Activated gamma-delta T cell treated with Interleukin-2 at 50 U/mL for 16 hours (primary cell): ENCODE results near the gene NEUROD2.
"Not testable (repeated sequence)": the region's sequence is repeated elsewhere in the genome, so short reads cannot be mapped to it uniquely, and the experiment has no call there.

Source experiments
- DNase-seq: peaks from one replicate; pipeline ENCODE4 v3.0.0-alpha.2; 2020

NEUROD2 gene

DNA sequence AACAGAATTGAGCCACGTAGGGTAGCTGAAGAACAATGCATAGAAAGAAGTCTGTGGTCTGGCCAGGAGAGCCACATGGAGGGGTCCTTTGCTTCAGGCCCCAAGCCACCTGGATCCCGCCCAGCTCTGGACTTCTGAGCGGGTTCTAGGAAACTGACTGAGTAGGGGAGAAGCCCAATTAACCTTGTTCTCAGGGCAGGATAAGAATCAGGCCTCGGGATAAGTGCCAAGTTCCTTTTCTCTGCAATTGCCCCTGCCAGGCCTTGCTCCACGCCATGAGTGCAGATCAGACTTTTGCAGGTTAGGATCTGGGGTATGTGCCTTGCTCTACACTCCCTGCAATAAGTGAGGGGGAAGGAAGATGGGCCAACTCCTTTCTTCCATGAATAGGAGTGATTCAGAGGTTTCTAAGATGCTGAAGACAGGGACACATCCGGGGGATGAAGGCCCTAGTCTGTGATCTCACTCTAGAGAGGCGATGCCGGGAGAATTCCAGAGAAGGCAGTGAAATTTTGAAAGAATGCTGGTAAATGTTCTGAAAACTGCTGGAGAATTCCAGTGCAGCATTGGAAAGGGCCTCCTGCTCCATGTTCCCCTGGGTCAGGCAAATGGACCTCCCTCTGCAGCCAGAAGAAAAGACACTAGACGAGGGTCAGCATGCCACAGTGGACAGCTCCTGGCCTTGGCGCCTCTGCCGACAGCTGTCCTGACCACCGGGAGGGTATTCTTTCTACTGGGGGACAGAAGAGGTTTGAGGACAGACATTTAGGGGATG, 5.8 kb downstream of the NEUROD2 start:
- DNase-seq = no peak

DNA sequence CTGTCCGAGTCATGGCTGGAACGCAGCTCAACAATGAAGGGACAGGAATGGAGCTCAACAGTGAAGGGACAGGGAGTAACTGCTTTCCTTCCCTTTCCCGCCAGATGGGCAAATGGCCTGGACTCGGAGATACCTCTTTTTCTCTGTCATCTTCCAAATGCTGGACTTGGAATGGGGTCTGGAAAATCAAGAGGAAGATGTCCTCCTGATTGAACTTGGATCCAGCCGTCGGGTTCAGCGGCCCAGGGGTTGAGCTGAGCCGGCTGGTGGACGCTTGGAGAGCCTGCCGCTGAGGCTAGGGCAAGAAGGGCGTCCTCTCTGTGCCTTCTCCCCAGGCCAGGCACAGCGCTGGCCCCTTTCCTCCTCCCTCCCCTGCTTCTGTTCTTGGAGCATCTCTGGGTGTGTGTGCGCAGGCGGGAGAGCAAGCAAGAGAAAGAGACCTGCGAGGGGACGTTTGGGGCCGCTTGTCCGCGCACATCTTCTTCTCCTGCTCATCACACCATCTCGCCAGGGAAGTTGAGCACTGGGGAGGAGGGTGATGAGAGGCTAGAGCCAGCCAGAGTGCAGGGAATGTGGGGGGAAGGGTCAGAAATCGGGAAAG, 6.6 kb downstream of the NEUROD2 start:
- DNase-seq = no peak

DNA sequence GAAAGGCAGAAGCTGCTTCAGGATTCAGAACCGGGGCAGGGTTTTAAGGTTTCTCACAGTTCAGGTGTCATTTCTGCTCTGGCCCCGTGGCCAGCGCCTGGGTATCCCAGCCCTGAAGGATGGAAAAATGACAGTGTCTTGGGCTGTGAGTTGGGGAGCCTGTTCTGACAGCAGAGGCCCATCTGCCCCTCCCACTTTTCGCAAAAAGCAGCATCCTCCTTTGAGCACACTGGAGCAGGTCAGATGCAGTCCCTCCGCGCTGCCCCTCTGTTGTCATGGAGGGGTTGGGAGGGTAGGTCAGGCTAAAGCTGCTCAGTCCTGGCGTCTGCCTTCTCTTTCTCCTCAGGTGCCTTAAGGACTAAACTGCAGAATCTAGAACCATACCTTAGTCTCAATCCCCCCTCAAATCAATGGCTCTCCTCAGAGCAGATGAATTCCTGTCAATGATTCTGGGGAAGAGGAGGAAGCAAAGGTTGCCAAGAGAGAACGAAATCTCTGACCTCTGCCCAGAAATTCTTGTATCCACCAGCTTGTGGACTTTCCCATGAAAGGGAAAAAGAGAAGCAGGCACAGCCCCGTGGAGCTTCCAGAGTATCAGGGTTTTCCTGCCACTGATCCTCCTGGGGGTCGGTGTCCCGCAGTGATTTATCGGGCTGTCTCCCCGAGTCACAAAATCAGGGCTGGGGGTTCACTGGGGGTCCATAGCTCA, 7.3 kb downstream of the NEUROD2 start:
- no peak for DNase-seq

DNA sequence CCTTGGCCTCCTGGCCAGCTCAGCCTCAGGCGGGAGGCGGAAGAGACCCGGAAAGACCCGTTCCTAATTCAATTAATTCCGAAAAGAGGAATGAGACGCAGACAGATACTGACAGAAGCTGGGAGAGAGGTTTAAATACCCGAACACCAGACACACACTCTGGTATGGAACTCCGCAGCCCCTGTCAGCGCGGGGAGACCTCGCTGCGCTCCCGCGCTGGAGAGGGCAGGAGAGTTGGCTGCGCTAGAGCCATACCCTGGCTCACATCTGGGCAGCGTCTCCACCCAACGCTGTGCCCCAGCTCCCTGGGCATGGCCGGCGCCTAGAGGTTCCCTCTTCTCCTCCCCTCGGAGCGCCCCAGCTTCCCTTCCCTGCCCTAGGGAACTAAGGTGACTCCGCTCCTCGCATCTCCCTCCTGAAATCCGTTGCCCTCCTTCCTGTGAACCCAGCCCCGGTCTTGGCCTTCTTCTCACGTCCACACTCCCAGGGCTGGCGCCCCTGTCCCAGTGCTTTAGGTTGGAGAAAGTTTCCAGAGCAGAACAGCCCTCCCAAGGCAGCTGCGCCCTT, 8.0 kb downstream of the NEUROD2 start:
- no peak for DNase-seq

DNA sequence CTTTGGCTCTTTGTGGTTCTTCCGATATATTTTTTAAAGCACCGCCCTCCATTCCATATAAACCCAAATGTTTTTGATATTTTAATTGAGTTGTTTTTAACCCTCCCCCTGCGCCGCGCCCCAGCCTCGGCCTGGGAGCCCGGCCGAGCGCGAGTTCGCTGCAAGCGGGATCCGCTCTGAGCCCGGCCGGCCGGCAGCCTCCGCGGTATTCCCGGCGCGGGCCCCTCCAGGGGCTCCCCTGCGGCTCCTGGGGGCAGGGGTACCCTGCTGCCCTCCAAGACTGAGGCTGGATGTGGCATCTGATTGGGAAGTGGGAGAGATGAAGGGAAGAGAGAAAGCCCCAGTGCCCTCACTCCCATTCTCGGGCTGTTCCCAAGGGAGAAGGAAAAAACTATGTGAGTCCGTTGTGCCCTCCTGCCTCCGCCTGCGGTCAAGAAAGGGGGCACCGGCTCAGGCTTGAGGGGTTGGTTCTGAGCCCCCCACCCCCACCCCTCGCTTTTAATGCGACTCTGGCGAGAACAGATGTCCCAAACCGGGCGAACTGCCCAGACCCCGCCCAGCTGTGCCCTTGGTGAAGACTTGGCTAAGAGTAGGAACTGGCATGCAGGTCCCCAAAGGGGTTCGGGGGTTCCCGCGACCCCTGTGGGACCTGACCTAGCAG, 8.6 kb downstream of the NEUROD2 start:
- no peak for DNase-seq

DNA sequence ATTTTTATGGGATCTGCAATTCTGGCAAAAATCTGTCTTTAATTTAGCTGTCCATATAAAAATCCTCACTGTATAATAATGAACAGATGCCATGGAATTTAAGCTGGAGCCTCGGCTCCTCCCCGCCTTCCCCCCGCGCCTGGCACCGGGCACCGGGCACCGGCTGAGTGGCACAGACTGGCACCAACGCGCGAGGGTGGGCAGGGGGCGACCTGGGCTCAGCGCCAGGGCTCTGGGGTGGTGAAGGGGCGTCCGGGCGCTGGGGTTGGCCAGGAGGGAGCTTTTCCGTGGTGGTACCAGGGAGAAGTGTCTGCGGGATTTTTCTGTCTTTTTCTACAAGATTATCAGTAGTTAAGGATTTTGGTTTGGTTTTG, 9.1 kb downstream of the NEUROD2 start:
- no peak for DNase-seq

DNA sequence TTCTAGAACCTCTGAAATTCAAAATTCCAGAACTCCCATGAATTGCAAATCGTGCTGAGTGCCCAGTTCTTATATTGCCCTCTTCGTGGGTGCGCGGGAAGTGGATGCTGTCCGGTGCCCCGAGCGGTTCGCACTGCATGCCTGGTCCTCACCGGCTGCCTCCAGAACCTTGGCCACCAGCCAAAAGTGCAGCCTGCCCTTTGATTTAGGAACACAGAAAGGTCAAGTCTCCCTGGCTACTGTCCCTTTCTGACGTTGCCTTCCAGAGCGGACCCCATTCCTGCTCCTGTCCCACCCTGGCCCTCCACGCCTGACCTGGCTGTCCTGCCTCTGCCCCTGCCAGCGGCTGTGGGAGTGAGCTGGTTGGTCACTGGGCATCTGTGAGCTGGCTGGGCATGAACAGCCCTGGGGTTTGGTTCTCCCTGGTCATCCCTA, 9.7 kb downstream of the NEUROD2 start:
- no peak for DNase-seq

DNA sequence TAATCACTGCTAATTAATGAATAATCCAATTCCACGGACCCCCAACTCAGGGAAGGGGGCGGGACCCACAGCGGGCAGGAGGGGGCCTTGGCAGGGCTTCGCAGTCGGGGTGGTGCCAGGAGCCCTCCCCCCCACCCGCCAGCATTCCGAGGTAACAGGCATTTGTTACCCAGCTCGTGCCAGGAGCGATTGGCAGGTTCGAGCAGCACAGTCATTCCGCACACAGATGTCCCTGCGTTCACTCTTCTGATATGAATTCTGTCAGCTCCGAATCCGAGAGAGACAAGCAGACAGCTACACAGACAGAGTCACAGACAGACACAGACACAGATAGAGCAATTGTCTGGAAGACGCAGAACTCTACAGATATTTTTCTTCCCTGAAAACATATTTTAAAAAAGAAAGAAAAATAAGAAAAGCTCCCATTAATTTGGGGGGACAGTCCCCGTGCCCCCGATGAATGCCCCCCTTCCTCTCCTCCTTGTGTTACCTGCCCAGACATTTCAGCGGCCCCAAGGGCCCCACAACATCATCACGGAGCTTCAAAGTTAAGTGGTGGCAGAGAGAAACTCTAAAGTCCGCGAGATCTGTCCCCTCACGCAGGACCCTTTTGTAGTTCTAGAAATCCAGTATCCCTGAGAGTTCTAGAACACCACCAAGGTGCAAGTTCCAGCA, 10.2 kb downstream of the NEUROD2 start:
- DNase-seq = no peak

DNA sequence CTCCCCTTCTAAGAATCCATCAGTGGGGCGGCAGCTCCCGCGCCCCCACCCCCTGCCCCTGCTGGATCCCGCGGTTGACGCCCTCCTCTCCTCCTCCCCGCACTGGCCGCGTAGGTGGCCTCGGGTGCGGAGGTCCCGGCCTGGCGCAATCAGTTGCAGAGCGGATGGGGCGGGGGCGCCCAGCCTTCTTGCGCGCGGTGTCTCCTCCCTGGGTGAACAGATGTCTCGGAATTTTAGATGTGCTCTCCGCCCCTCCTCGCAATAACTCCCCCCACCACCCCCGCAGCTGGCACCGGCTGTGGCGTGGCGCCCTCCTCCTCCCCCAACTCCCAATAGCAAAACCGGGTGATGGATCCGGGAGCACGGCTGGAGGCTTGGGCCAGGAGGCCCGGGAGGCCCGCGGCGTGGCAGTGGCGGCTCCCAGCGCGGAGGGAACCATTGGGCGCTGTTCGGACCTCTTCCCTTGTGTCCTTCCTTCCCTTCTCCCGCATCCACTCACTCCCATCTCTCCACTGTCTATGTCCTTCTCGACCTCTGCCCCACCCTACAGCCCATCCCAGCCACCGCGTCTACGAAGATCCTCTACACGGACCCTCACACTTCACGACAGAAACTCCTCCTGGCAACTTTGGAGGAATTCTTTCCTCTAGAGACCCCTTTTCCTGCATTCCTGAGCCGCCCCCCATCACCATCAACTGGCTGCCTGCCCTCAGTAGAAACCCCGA, 11.0 kb downstream of the NEUROD2 start:
- DNase-seq = no peak

DNA sequence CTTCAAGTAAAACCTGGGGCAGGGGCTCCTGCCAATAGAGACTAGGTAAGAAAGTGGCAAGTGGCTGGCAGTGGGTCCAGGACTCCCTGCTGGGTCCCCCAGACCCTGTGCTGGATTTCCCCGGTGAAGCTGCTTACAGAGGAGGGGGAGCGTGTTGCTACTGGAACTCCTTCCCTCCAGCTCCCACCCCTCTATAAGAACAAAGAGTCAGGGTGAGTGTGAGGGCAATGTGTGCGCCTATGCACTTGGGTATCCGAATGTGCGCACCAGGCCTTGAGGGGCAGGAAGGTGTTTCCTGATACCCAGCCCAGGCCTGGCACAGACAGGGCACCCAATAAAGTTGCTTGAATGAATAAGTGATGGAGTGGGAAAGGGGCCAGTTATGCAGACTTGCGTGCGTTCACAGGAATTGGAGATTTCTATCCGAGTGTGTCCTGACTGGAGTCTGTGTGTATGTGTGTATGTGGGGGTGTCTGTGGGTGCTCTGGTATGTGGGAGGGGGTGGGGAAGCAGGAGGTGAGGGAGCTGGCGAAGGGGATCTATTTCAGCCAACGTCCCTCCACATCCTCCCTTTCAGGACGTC, 11.7 kb downstream of the NEUROD2 start:
- no peak for DNase-seq

DNA sequence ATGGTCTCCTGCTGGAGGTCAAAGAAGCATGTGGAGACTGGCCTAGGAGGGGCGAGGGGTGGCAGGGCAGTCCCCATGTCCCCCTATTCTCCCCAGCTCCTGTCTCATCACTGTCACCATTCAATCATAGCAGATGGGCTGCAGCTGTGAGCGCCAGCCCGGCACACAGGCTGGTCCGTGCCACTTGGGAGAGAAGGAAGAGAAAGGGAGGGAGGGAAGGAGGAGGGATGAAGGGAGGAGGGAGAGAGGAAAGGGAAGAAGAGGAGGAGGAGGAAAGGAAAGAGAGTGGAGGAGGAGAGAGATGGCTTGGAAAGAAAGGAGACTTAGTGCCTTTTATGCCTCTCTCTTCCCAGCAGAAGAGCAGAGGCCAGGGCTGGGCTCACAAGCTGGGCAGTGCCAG, 12.4 kb downstream of the NEUROD2 start:
- DNase-seq = no peak

DNA sequence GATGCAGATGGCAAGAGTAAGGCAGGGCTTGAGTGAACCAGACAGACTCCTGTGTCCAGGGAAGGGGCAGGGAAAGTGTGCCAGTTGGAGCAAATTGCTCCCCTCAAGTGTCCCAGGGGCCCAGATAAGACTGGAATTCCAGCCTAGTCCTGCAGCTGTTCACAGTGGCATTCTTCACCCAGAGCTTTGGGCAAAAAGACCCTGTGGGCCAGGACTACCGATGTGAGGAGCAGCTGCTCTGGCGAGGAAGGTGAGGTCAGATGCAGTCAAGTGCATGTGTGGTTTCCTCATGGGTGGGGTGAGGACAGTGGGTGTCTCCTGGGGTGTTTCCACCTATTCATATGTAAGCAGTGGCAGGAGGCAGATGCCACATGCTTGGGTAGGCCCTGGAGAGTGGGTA, 14.3 kb downstream of the NEUROD2 start:
- no peak for DNase-seq

DNA sequence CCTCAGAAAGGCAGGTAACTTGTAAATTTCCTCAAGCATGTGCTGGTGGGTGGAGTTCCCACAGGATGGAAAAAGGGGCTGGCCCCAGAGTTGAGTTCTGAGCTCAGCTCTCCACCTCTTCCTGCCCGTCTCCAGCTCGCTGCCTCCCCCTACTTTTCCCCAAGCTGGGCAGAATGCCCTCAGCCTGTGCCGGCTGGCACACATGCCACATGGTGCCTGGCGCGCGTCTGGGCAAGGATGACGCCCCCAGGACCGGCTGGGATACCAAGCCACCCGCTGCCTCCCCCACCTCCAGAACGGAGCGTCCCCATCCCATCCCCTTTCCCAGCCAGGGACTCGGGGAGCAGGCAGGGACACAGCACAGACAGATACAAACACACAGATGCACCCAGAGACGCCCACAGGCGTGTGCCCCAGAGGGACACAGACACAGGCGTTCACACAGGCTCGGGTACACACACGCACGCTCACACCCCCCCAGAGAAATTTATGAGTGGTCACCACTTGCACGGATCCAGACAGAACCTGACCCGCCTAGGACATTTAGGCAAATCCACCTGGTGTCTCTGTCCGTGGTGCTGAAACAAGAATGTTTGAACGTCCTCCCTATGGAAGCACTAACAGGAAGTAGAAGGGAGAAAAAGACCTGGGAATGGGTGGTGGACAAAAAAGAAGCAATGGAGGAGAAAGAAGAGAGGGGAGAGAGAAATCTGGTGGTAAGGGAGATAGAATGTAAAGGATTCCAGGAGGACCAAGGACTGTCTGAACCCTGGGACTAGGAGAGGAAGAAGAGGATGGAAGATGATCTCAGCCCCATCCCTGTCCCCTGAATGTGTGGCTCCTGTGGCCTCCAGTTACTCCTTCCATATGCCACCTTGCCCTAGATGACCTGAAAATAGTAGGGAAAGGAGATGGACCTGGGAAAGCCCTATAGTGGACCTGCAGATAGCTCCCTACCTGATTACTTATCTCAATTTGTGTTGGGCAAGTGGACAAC, 15.5 kb downstream of the NEUROD2 start:
- no peak for DNase-seq

DNA sequence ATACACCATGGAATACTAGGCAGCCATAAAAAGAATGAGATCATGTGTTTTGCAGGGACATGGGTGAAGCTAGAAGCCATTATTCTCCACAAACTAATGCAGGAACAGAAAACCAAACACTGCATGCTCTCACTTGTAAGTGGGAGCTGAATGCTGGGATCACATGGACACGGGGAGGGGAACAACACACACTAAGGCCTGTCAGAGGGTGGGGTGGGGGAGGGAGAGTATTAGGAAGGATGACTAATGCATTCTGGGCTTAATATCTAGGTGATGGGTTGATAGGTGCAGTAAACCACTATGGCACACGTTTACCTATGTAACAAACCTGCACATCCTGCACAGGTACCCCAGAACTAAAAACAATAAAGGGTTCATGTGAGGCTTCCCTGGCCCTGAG, 17.5 kb downstream of the NEUROD2 start:
- not testable (repeated sequence) for DNase-seq

DNA sequence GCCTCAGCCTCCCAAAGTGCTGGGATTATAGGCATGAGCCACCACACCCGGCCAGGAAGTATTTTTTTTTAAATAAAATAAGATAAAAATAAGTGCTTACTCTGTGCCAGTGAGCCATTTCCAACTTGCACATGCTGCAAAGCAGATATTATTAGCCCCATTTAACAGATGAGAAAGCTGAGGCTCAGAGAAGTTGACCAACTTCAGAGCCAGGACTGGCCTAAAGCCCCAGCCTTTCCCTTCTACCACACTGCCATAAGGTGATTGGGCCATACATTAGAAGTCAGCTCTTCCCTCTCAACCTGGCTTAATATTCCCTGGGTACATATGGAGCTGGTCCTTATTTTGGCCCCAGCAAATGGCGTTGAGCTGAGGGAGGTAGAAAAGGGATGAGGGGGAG, 25.1 kb downstream of the NEUROD2 start:
- DNase-seq = no peak

DNA sequence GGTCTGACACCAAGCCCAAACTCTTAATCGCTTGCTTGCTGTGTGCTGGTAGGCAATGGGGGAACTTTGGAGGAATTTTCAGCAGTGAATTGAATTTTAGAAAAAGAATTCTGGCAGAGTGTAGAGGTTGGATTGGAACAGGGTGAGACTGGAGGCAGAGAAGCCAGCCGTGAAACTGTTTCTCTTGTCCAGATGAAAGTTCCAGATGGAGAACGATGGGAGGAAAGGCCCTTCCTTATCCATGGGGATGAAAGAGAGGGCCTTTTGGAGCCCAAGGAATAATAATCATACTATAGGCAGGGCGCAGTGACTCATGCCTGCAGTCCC, 26.0 kb downstream of the NEUROD2 start:
- DNase-seq = no peak

DNA sequence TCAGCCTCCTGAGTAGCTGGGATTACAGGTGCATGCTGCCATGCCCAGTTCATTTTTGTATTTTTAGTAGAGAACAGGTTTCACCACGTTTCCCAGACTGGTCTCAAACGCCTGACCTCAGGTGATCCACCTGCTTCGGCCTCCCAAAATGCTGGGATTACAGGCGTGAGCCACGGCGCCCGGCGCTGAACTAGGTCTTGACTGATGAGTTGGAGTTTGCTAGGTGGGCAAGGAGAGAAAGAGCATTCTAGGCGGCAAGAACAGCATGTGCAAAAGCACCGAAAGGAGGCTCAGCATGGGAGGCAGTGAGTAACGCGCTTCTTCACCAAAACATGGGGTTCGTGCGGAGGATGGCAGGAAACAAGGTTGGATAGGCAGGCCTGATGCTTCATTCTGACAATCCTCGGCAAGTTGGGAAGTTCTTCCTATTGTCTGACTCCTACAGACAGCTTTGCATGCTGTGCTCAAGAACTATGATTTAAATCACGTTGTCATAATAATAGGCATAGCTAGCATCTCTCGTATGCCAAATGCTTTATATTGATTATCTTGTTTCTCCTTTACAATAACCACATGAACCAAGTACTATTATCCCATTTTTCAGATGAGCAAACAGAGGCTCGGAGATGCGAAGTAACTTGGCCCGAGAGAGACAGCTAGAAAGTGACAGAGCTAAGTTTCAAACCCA, 26.5 kb downstream of the NEUROD2 start:
- DNase-seq = no peak

DNA sequence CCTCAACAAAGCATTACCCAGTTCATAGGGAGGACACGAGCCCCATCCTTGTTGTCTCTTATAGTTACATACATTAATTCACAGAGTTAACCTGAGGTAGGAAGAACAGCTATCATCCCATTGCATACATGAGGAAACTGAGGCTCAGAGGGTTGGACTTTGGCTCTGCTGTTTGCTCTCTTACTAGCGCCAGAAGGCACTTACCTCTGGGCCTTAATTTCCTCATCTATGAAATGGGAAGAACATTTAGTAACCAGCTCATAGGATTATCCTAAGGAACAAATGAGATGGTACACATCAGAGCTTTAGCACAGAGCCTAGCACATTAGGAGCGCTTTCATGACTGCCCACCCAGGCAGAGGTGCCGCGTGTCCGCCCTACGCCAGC, 27.6 kb downstream of the NEUROD2 start:
- no peak for DNase-seq

DNA sequence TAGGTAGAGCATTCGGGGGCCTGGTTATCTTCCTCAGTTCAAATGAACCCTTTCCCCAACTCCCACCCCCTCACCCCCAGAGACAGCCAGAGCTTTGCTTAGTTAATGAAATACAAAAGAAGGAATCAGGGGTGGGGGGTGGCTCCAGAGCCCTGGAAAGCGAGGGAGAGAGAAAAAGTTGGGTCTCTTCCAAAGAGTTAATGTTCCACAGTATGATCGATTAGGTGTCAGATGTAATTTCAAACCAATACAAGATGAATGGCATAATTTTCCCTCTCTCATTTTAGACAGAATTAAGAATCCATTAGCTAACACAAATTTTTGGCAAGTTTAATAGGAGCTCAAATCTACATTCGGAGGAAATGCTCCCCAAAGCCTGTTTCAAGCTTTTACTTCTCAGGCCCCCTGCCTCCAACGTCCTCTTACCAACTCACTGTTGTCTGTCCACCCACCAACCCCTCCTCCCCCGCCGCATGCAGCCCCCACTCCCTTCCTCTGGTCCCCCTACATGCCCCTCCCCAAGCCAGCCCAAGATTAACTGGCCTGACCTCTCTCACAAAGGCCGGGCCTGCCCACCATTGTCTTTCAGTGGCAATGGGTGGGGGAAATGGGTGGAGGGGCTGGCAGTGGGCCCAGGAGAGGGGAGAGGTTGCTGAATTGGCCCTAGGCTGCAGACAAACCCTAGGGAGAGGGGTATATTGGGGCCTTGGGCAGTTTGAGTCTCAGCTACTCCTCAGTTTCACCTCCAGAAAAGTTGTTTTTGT, 28.2 kb downstream of the NEUROD2 start:
- DNase-seq = no peak
